ENCODE data around the gene FAM180A.
A peak's percentile ranks its signal among the peaks of the same experiment; 100 is the strongest.

FAM180A gene

GRCh38 chr7:135745703-135746312 lies 2.8 kb downstream of the FAM180A start:
- Histone ChIP-seq H3K4me3 (peak overlapping the region; percentile 47 to 50), H3K36me3 (no peaks in the 10 kb centered on the region), H3K4me1 (peaks cover 0 to 81% (median 47%) of the 10 kb centered on the region in 4 donors), H3K9me3 (no peaks in the 10 kb centered on the region), H3K27ac (peak overlapping the region; percentile 80 to 87), H3K27me3 (no peaks in the 10 kb centered on the region)
- peak; percentile 86 to 90 for DNase-seq
- no peak for TF ChIP-seq CTCF (IDR thresholded peaks at IDR 0.05)
- intact Hi-C loops (cut with DNase I; ENCODE audit: low total_unique reads): no loop called here

- peaks cover 0 to 86% (median 47%) of the 10 kb centered on the region in 4 donors for H3K4me1 ChIP-seq
- H3K27me3 ChIP-seq: no peaks in the 10 kb centered on the region
- no peaks in the 10 kb centered on the region for H3K9me3 ChIP-seq
- H3K27ac ChIP-seq: peak overlapping the region; percentile 80 to 87
- H3K4me3 ChIP-seq: no peak overlapping the region
- peak in 1 of 2 donors; percentile 74 for DNase-seq
- no peaks in the 10 kb centered on the region for H3K36me3 ChIP-seq
- TF ChIP-seq CTCF (IDR thresholded peaks at IDR 0.05): no peak
- intact Hi-C loops (cut with DNase I; ENCODE audit: low total_unique reads): no loop called here
Observed at GRCh38 chr7:135744938-135745702, 3.5 kb downstream of the FAM180A start.

- Histone ChIP-seq H3K4me3 (no peak overlapping the region), H3K27ac (peak overlapping the region; percentile 80 to 87), H3K36me3 (no peaks in the 10 kb centered on the region), H3K4me1 (peaks cover 0 to 84% (median 44%) of the 10 kb centered on the region in 4 donors), H3K9me3 (no peaks in the 10 kb centered on the region), H3K27me3 (no peaks in the 10 kb centered on the region)
- no peak for TF ChIP-seq CTCF (IDR thresholded peaks at IDR 0.05)
- peak in 1 of 2 donors; percentile 74 for DNase-seq
- intact Hi-C loops (cut with DNase I; ENCODE audit: low total_unique reads): no loop called here
Observed at GRCh38 chr7:135743907-135744731, 4.5 kb downstream of the FAM180A start.

- intact Hi-C loops (cut with DNase I; ENCODE audit: low total_unique reads): no loop called here
- H3K4me1 ChIP-seq: peaks cover 0 to 72% (median 28%) of the 10 kb centered on the region in 4 donors
- no peak for TF ChIP-seq CTCF (IDR thresholded peaks at IDR 0.05)
- H3K9me3 ChIP-seq: no peaks in the 10 kb centered on the region
- no peaks in the 10 kb centered on the region for H3K27me3 ChIP-seq
- H3K27ac ChIP-seq: peak overlapping the region in 1 of 2 donors; percentile 20
- H3K36me3 ChIP-seq: no peaks in the 10 kb centered on the region
- DNase-seq: peak; percentile 63 to 82
- H3K4me3 ChIP-seq: no peak overlapping the region
Observed at GRCh38 chr7:135742371-135742770, 6.2 kb downstream of the FAM180A start.

GRCh38 chr7:135741905-135742304 lies 6.7 kb downstream of the FAM180A start:
- no peak for DNase-seq
- no peaks in the 10 kb centered on the region for H3K9me3 ChIP-seq
- no peak overlapping the region for H3K4me3 ChIP-seq
- peaks cover 3% of the 10 kb centered on the region in 3 donors for H3K36me3 ChIP-seq
- TF ChIP-seq CTCF (IDR thresholded peaks at IDR 0.05): no peak
- no peaks in the 10 kb centered on the region for H3K27me3 ChIP-seq
- H3K4me1 ChIP-seq: peaks cover 0 to 70% (median 26%) of the 10 kb centered on the region in 4 donors
- peak overlapping the region in 1 of 2 donors; percentile 20 for H3K27ac ChIP-seq
- intact Hi-C loops (cut with DNase I; ENCODE audit: low total_unique reads): no loop called here
